HG02623 (cell line): ENCODE results near the gene ARFGAP2.
"Not testable (repeated sequence)": the region's sequence is repeated elsewhere in the genome, so short reads cannot be mapped to it uniquely, and the experiment has no call there.

ENCODE experiments used
- ATAC-seq: cut with Tn5 transposase; IDR thresholded peaks from one replicate; pipeline ENCODE4 v1.9.1; 2021; ENCODE audit warnings: moderate library complexity; ENCODE audit not compliant: unreplicated experiment

ARFGAP2 gene

GRCh38 chr11:47176328-47177228, at the start of gene ARFGAP2:
TSS of gene ARFGAP2 (minus strand) at chr11:47176879. CDS start at chr11:47176853, 26 bp downstream.
- peak; percentile 91 for ATAC-seq

- ATAC-seq: peak; percentile 67
Observed at GRCh38 chr11:47225552-47226400, 49.1 kb upstream of the ARFGAP2 start.

GRCh38 chr11:47222696-47223095, 46.0 kb upstream of the ARFGAP2 start:
- ATAC-seq: no peak

- ATAC-seq: no peak
Observed at GRCh38 chr11:47220401-47220821, 43.7 kb upstream of the ARFGAP2 start.

- peak; percentile 33 for ATAC-seq
Observed at GRCh38 chr11:47216121-47216798, 39.6 kb upstream of the ARFGAP2 start.

- no peak for ATAC-seq
Observed at GRCh38 chr11:47215366-47215910, 38.8 kb upstream of the ARFGAP2 start.

GRCh38 chr11:47213950-47214565, 37.4 kb upstream of the ARFGAP2 start:
- peak; percentile 31 for ATAC-seq

GRCh38 chr11:47212938-47213337, 36.3 kb upstream of the ARFGAP2 start:
- ATAC-seq: no peak

GRCh38 chr11:47208628-47209027, 31.9 kb upstream of the ARFGAP2 start:
- ATAC-seq: no peak

- ATAC-seq: not testable (repeated sequence)
Observed at GRCh38 chr11:47208008-47208552, 31.4 kb upstream of the ARFGAP2 start.

GRCh38 chr11:47207459-47207858, 30.8 kb upstream of the ARFGAP2 start:
- ATAC-seq: no peak

GRCh38 chr11:47206577-47206976, 29.9 kb upstream of the ARFGAP2 start:
- not testable (repeated sequence) for ATAC-seq

- no peak for ATAC-seq
Observed at GRCh38 chr11:47204637-47204989, 27.9 kb upstream of the ARFGAP2 start.

- ATAC-seq: no peak
Observed at GRCh38 chr11:47202576-47202975, 25.9 kb upstream of the ARFGAP2 start.

GRCh38 chr11:47201015-47201414, 24.3 kb upstream of the ARFGAP2 start:
- no peak for ATAC-seq

GRCh38 chr11:47198161-47198560, 21.5 kb upstream of the ARFGAP2 start:
- not testable (repeated sequence) for ATAC-seq

- no peak for ATAC-seq
Observed at GRCh38 chr11:47192111-47192510, 15.4 kb upstream of the ARFGAP2 start.

GRCh38 chr11:47191137-47191536, 14.5 kb upstream of the ARFGAP2 start:
- ATAC-seq: not testable (repeated sequence)

- no peak for ATAC-seq
Observed at GRCh38 chr11:47189100-47189834, 12.6 kb upstream of the ARFGAP2 start.
